OCI-LY3 (cell line): ENCODE measurements around the gene NCAN.

ENCODE experiments used
- EZH2phosphoT487 ChIP-seq: fragments of 200-600 bp; shearing (Covaris generic); IDR thresholded peaks from 2 replicates; pipeline ENCODE4 v1.6.1; 2018; ENCODE audit warnings: antibody characterized with exemption, mixed run types, low read depth
- TF ChIP-seq, protein P1 (sequence below): fragments of 200-600, 300-600 bp; sonication (generic); IDR thresholded peaks from 2 replicates; pipeline ENCODE4 v1.5.1; 2014; ENCODE audit warnings: antibody characterized with exemption, low read length, low read depth

DNA sequence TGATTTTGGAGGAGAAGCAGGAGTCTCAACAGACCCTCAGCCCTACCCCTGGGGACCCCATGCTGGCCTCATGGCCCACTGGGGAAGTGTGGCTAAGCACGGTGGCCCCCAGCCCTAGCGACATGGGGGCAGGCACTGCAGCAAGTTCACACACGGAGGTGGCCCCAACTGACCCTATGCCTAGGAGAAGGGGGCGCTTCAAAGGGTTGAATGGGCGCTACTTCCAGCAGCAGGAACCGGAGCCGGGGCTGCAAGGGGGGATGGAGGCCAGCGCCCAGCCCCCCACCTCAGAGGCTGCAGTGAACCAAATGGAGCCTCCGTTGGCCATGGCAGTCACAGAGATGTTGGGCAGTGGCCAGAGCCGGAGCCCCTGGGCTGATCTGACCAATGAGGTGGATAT is 14.9 kb downstream of the NCAN start:
- TF ChIP-seq, protein P1, sequence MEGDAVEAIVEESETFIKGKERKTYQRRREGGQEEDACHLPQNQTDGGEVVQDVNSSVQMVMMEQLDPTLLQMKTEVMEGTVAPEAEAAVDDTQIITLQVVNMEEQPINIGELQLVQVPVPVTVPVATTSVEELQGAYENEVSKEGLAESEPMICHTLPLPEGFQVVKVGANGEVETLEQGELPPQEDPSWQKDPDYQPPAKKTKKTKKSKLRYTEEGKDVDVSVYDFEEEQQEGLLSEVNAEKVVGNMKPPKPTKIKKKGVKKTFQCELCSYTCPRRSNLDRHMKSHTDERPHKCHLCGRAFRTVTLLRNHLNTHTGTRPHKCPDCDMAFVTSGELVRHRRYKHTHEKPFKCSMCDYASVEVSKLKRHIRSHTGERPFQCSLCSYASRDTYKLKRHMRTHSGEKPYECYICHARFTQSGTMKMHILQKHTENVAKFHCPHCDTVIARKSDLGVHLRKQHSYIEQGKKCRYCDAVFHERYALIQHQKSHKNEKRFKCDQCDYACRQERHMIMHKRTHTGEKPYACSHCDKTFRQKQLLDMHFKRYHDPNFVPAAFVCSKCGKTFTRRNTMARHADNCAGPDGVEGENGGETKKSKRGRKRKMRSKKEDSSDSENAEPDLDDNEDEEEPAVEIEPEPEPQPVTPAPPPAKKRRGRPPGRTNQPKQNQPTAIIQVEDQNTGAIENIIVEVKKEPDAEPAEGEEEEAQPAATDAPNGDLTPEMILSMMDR, result no peak
- no peak for TF ChIP-seq EZH2phosphoT487
